Bronchial epithelial cell (primary cell): ENCODE results near the gene RNASE8. TPM values are rescaled to one million over a fixed set of nuclear protein-coding genes. Genes with fewer than 3 reads are reported as not detected.

Source experiments
- DNase-seq: peaks from one replicate; pipeline ENCODE4 v3.0.0-alpha.2; 2010; ENCODE audit warnings: low read depth
- FAIRE-seq: peaks from 2 replicates; lab custom pipeline; 2011; peaks lifted over from hg19 to GRCh38; lab: Jason Lieb, UNC
- H3K27me3 ChIP-seq: 2 replicates; pipeline ENCODE4 v1.5.1; 2011; ENCODE audit warnings: low read length; ENCODE audit not compliant: control insufficient read depth, insufficient read depth
- H3K36me3 ChIP-seq: 2 replicates; pipeline ENCODE4 v1.5.1; 2011; ENCODE audit warnings: low read length; ENCODE audit not compliant: control insufficient read depth, insufficient read depth
- H3K4me3 ChIP-seq: 2 replicates; pipeline ENCODE4 v1.5.1; 2011; ENCODE audit warnings: mild to moderate bottlenecking, low read depth, low read length, control low read depth
- CTCF ChIP-seq: IDR thresholded peaks from 2 replicates; pipeline ENCODE4 v1.5.1; 2011; ENCODE audit warnings: mild to moderate bottlenecking, moderate library complexity, low read length, control low read depth, inconsistent platforms; ENCODE audit not compliant: insufficient read depth, severe bottlenecking
- total RNA-seq: library from RNA; depleted of rRNA; stranded (reverse); fragments of >200 nt; gene quantifications from 2 replicates; pipeline ENCODE4 v1.2.1, GENCODE V29; 2014

The RNASE8 gene
- total RNA-seq, 1 donor from 2014 or later = not detected

GRCh38 chr14:21100931-21101330 is 43.3 kb downstream of the RNASE8 start, which contains the start of gene TMEM253:
TSS of gene TMEM253 (plus strand) at chr14:21101066. CDS start at chr14:21101344, 278 bp downstream.
- H3K4me3 ChIP-seq = no peak within 1 kb of the TSS
- H3K27me3 ChIP-seq = no peaks in the 10 kb centered on the region
- no peak for TF ChIP-seq CTCF
- no peak for DNase-seq
- no peaks in the 10 kb centered on the region for H3K36me3 ChIP-seq
- no peak for FAIRE-seq

GRCh38 chr14:21101802-21102413 is 44.3 kb downstream of the RNASE8 start:
- no peaks in the 10 kb centered on the region for H3K36me3 ChIP-seq
- DNase-seq = peak; percentile 57
- H3K4me3 ChIP-seq = no peak overlapping the region
- TF ChIP-seq CTCF = no peak
- no peak for FAIRE-seq
- H3K27me3 ChIP-seq = no peaks in the 10 kb centered on the region

GRCh38 chr14:21102521-21103410 is 45.1 kb downstream of the RNASE8 start:
- no peak for TF ChIP-seq CTCF

GRCh38 chr14:21103411-21103709 is 45.7 kb downstream of the RNASE8 start:
- no peak for FAIRE-seq
- no peak for DNase-seq
- no peaks in the 10 kb centered on the region for H3K27me3 ChIP-seq
- H3K4me3 ChIP-seq = peak overlapping the region; percentile 67
- no peak for TF ChIP-seq CTCF
- H3K36me3 ChIP-seq = no peaks in the 10 kb centered on the region

More at GRCh38 chr14:21102521-21103410, 45.1 kb downstream of the RNASE8 start:
- H3K36me3 ChIP-seq = no peaks in the 10 kb centered on the region
- H3K4me3 ChIP-seq = peak overlapping the region; percentile 67
- FAIRE-seq = no peak
- no peak for DNase-seq
- no peaks in the 10 kb centered on the region for H3K27me3 ChIP-seq

GRCh38 chr14:21103710-21104447 is 46.3 kb downstream of the RNASE8 start:
- DNase-seq (peak; percentile 83), FAIRE-seq (no peak)
- H3K4me3 ChIP-seq = peak overlapping the region; percentile 67
- H3K27me3 ChIP-seq = no peaks in the 10 kb centered on the region
- H3K36me3 ChIP-seq = no peaks in the 10 kb centered on the region
- TF ChIP-seq CTCF = peak; percentile 92
